Neural progenitor cell (in vitro differentiated cells): ENCODE measurements around the gene IGSF21. TPM values are rescaled to one million over a fixed set of nuclear protein-coding genes. Genes with fewer than 3 reads are reported as not detected.

ENCODE experiments used
- DNase-seq: peaks from one replicate; pipeline ENCODE4 v3.0.0-alpha.2; 2016; ENCODE audit warnings: low spot score
- H2AFZ ChIP-seq: fragments of 200-600 bp; sonication (generic); replicated peaks from 2 replicates; pipeline ENCODE4 v1.6.1; 2016; ENCODE audit warnings: antibody characterized with exemption
- H3F3A ChIP-seq: fragments of 200-600 bp; sonication (generic); 2 replicates; pipeline ENCODE4 v1.6.1; 2016; ENCODE audit warnings: antibody characterized with exemption, low read depth
- H3K27ac ChIP-seq: fragments of 200-600 bp; sonication (generic); 2 replicates; pipeline ENCODE4 v1.5.1; 2016; ENCODE audit warnings: mild to moderate bottlenecking
- H3K27me3 ChIP-seq: fragments of 200-600 bp; sonication (generic); 2 replicates; pipeline ENCODE4 v1.6.1; 2016; ENCODE audit warnings: mild to moderate bottlenecking, moderate library complexity
- H3K36me3 ChIP-seq: fragments of 200-600 bp; sonication (generic); 2 replicates; pipeline ENCODE4 v1.5.1; 2016
- H3K4me1 ChIP-seq: fragments of 200-600 bp; sonication (generic); 2 replicates; pipeline ENCODE4 v1.6.1; 2016; ENCODE audit warnings: mixed run types
- H3K4me2 ChIP-seq: fragments of 200-600 bp; sonication (generic); 2 replicates; pipeline ENCODE4 v1.6.1; 2016
- H3K4me3 ChIP-seq: fragments of 200-600 bp; sonication (generic); 2 replicates; pipeline ENCODE4 v1.5.1; 2016
- H3K79me2 ChIP-seq: fragments of 200-600 bp; sonication (generic); 2 replicates; pipeline ENCODE4 v1.6.1; 2016; ENCODE audit warnings: low read depth
- H3K9ac ChIP-seq: fragments of 200-600 bp; sonication (generic); 2 replicates; pipeline ENCODE4 v1.6.1; 2016
- H3K9me3 ChIP-seq: fragments of 200-600 bp; sonication (generic); 2 replicates; pipeline ENCODE4 v1.5.1; 2016; ENCODE audit warnings: low read depth
- H4K20me1 ChIP-seq: fragments of 200-600 bp; sonication (generic); 2 replicates; pipeline ENCODE4 v1.6.1; 2016; ENCODE audit warnings: low read depth
- H3K27ac Mint-ChIP-seq: 3 replicates; pipeline ENCODE4 v1.8.0; 2021; ENCODE audit warnings: mixed read lengths
- H3K27me3 Mint-ChIP-seq: 2 replicates; pipeline ENCODE4 v1.8.0; 2022; ENCODE audit warnings: low read depth, mild to moderate bottlenecking, inconsistent platforms, moderate library complexity, mixed read lengths; ENCODE audit not compliant: insufficient read depth
- H3K36me3 Mint-ChIP-seq: 3 replicates; pipeline ENCODE4 v1.8.0; 2021; ENCODE audit warnings: mixed read lengths
- H3K4me1 Mint-ChIP-seq: 3 replicates; pipeline ENCODE4 v1.8.0; 2021; ENCODE audit warnings: mixed read lengths
- H3K4me3 Mint-ChIP-seq: 3 replicates; pipeline ENCODE4 v1.8.0; 2021; ENCODE audit warnings: mild to moderate bottlenecking, moderate library complexity, mixed read lengths
- H3K9me3 Mint-ChIP-seq: 3 replicates; pipeline ENCODE4 v1.8.0; 2020; ENCODE audit warnings: mixed read lengths
- EZH2 ChIP-seq: fragments of 200-600 bp; sonication (generic); IDR thresholded peaks from 2 replicates; pipeline ENCODE4 v1.6.1; 2017; ENCODE audit warnings: antibody characterized with exemption, mild to moderate bottlenecking, moderate library complexity
- EZH2phosphoT487 ChIP-seq: fragments of 200-600 bp; sonication (generic); IDR thresholded peaks from 2 replicates; pipeline ENCODE4 v1.6.1; 2017; ENCODE audit warnings: antibody characterized with exemption
- total RNA-seq: library from RNA; depleted of rRNA; stranded (reverse); fragments of >200 nt; gene quantifications from 2 replicates; pipeline ENCODE4 v1.2.3, GENCODE V29; 2015; ENCODE audit warnings: low replicate concordance
- TF ChIP-seq, protein P1 (sequence below): fragments of 200-600 bp; sonication (generic); IDR thresholded peaks from 2 replicates; pipeline ENCODE4 v1.5.1; 2017; ENCODE audit warnings: antibody characterized with exemption, mild to moderate bottlenecking

Gene IGSF21
- total RNA-seq, 1 donor from 2014 or later = 1.7 TPM

DNA sequence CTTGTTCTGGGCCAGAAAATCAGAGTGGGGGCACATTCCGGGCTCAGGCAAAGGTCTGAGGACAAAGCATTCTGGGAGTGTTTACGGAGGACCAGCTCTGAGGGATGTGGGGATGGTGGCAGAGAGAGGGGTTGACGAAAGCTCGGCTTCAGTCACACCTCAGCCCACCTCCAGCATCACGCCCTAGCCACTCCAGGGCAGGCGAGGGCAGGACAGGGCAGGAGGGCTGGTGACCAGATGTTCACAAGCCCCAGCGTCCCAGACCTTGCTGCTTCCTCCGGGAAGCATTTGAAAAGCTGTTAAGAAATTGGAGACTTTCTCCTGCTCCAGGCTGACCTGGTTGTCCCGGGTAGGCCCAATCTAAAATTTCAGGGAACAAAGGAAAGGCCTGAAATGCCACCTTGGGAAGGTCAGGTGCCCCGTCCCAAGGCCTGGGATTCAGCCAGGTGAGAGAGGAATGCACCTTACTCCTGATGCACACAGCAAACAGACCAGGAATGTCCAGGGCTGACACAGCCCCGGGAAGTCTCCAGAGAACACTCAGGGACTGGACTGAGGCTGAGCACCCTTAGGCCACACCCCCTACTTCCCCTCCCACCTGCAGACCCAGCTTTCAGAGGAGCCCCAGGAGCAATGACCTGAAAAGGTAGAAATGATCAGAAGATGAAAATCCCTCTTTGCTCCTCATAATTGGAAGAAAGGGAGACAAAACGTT, 301.2 kb downstream of the IGSF21 start:
- no peaks in the 10 kb centered on the region for H3K79me2 ChIP-seq
- no peak overlapping the region for H3K4me2 ChIP-seq
- H3K27ac ChIP-seq = no peak overlapping the region
- no peak for TF ChIP-seq EZH2phosphoT487
- TF ChIP-seq EZH2 = no peak
- TF ChIP-seq, protein P1, sequence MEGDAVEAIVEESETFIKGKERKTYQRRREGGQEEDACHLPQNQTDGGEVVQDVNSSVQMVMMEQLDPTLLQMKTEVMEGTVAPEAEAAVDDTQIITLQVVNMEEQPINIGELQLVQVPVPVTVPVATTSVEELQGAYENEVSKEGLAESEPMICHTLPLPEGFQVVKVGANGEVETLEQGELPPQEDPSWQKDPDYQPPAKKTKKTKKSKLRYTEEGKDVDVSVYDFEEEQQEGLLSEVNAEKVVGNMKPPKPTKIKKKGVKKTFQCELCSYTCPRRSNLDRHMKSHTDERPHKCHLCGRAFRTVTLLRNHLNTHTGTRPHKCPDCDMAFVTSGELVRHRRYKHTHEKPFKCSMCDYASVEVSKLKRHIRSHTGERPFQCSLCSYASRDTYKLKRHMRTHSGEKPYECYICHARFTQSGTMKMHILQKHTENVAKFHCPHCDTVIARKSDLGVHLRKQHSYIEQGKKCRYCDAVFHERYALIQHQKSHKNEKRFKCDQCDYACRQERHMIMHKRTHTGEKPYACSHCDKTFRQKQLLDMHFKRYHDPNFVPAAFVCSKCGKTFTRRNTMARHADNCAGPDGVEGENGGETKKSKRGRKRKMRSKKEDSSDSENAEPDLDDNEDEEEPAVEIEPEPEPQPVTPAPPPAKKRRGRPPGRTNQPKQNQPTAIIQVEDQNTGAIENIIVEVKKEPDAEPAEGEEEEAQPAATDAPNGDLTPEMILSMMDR = no peak
- Mint-ChIP-seq H3K36me3 (peaks cover 3% of the 10 kb centered on the region), H3K4me3 (no peak overlapping the region), H3K27ac (peak overlapping the region; percentile 11), H3K9me3 (peaks cover 13% of the 10 kb centered on the region), H3K27me3 (peaks cover 17% of the 10 kb centered on the region), H3K4me1 (peaks cover 7% of the 10 kb centered on the region)
- no peaks in the 10 kb centered on the region for H4K20me1 ChIP-seq
- H3F3A ChIP-seq = peaks cover 38% of the 10 kb centered on the region
- no peak overlapping the region for H3K9ac ChIP-seq
- no peak for DNase-seq
- H3K36me3 ChIP-seq = no peaks in the 10 kb centered on the region
- no peaks in the 10 kb centered on the region for H3K27me3 ChIP-seq
- H3K4me3 ChIP-seq = no peak overlapping the region
- no peak overlapping the region for H2AFZ ChIP-seq
- no peaks in the 10 kb centered on the region for H3K9me3 ChIP-seq
- peaks cover 45% of the 10 kb centered on the region for H3K4me1 ChIP-seq

DNA sequence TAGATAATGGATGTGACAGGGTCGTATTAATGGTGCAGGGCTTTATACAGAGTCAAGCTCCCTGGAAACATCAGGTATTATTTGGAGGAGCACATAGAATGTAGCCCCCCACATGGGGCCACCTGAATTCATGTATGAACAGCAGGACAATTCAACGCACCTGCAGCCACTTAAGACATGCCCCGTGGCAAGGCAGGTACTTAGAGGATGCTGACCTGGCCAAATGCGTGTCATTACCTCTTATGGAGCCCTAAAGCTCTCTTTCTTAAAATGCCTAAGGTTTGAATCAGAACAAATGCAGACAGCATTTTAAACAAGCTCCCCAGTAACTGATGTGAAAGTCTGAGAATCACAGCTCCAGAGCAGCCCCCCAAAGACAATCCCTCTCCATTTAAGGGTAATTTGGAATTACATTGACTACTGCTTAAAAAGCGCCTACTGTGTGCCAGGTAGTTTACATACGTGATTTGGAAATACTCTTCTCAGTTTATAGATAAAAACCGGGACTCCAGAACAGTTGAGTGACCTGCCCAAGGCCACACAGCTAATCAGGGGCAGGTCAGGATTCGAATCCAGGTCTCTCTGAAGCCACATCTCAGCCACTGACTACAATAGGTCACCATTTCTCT, 302.1 kb downstream of the IGSF21 start:
- no peak overlapping the region for H3K27ac Mint-ChIP-seq
- Histone ChIP-seq H3K9ac (no peak overlapping the region), H3K4me3 (no peak overlapping the region), H3K27me3 (no peaks in the 10 kb centered on the region), H4K20me1 (no peaks in the 10 kb centered on the region), H3K4me2 (no peak overlapping the region), H2AFZ (no peak overlapping the region), H3K79me2 (no peaks in the 10 kb centered on the region), H3F3A (peaks cover 38% of the 10 kb centered on the region), H3K36me3 (no peaks in the 10 kb centered on the region), H3K9me3 (no peaks in the 10 kb centered on the region), H3K4me1 (peaks cover 47% of the 10 kb centered on the region), H3K27ac (no peak overlapping the region)
- peaks cover 3% of the 10 kb centered on the region for H3K36me3 Mint-ChIP-seq
- DNase-seq = no peak
- no peak overlapping the region for H3K4me3 Mint-ChIP-seq
- peaks cover 13% of the 10 kb centered on the region for H3K9me3 Mint-ChIP-seq
- peaks cover 19% of the 10 kb centered on the region for H3K27me3 Mint-ChIP-seq
- peaks cover 9% of the 10 kb centered on the region for H3K4me1 Mint-ChIP-seq
- TF ChIP-seq EZH2phosphoT487 (no peak), EZH2 (no peak)
- TF ChIP-seq, protein P1 = no peak

DNA sequence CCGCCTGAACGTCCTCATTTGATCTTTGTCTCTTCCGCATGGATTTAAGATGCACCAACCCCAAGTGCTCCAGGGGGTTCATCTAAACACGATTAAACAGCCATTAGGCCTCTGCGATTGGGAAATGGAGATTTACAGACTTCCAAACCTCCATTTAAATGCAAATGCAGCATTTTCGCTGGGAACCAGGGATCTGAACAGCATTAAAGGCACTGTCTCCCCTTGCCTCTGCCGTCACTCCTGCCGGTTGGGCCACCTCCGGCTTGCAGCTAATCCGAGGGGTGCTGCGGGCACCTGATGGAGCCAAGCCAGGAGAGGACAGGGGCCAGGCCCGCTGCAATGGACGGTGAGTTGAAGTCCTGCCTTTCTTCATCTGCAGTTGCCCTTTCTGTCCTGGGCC, 302.8 kb downstream of the IGSF21 start:
- Mint-ChIP-seq H3K27ac (no peak overlapping the region), H3K36me3 (peaks cover 3% of the 10 kb centered on the region), H3K9me3 (peaks cover 13% of the 10 kb centered on the region), H3K4me3 (no peak overlapping the region), H3K4me1 (peaks cover 9% of the 10 kb centered on the region), H3K27me3 (peaks cover 17% of the 10 kb centered on the region)
- no peak overlapping the region for H3K9ac ChIP-seq
- no peaks in the 10 kb centered on the region for H3K36me3 ChIP-seq
- no peak overlapping the region for H3K4me2 ChIP-seq
- TF ChIP-seq, protein P1 = no peak
- TF ChIP-seq EZH2 (no peak), EZH2phosphoT487 (no peak)
- H3K9me3 ChIP-seq = no peaks in the 10 kb centered on the region
- H3K79me2 ChIP-seq = no peaks in the 10 kb centered on the region
- H3K27ac ChIP-seq = no peak overlapping the region
- no peaks in the 10 kb centered on the region for H3K27me3 ChIP-seq
- peaks cover 47% of the 10 kb centered on the region for H3K4me1 ChIP-seq
- peak; percentile 25 for DNase-seq
- H3K4me3 ChIP-seq = no peak overlapping the region
- peak overlapping the region; percentile 79 for H2AFZ ChIP-seq
- no peaks in the 10 kb centered on the region for H4K20me1 ChIP-seq
- H3F3A ChIP-seq = peaks cover 38% of the 10 kb centered on the region
